ENCODE measurements around the gene SPIN1. TPM values are rescaled to one million over a fixed set of nuclear protein-coding genes. Genes with fewer than 3 reads are reported as not detected.

Gene SPIN1
- total and polyA plus RNA-seq, 2 experiments from 2014 or later, result 49.0 to 158 TPM

- peaks cover 8% of the 10 kb centered on the region; the same call in 1 of the 2 replicates for H3K36me3 ChIP-seq (ENCODE audit: insufficient read depth)
- no peak overlapping the region for H3K27ac Mint-ChIP-seq
- ATAC-seq, result no peak
These were observed 45.5 kb downstream of the SPIN1 start for GRCh38 chr9:88433583-88434255.

DNA sequence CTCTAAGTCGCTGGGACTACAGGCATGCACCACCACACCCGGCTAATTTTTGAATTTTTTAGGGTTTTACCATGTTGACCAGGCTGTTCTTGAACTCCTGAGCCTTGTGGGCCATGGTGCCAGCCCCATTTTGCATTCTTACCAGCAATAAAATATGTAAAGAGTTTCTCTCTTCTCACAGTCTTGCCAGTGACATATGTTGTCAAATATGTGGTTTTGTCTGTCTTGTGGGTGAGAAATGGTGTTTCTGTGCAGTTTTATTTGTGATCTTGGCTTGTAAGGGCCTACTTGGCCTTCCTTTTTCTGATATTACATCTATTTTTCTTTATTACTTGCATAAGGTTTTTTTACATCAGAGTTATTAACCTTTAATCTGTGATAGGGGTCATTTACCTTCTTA is 47.1 kb downstream of the SPIN1 start:
- Mint-ChIP-seq H3K27ac (no peak overlapping the region), H3K36me3 (ENCODE audit: low read depth) (peaks cover 61% of the 10 kb centered on the region), H3K4me3 (no peak overlapping the region), H3K4me1 (peaks cover 16% of the 10 kb centered on the region), H3K27me3 (ENCODE audit: insufficient read depth, low read depth, poor library complexity) (peaks cover 8% of the 10 kb centered on the region), H3K9me3 (no peaks in the 10 kb centered on the region; the same call in 2 of the 3 replicates)
- Histone ChIP-seq H4K20me1 (replicated peaks; ENCODE audit: insufficient read depth) (peaks cover 19% of the 10 kb centered on the region), H3K27ac (ENCODE audit: low read depth) (peak overlapping the region; percentile 28; the same call in 1 of the 2 replicates), H3K79me2 (replicated peaks; ENCODE audit: insufficient read depth) (peaks cover 100% of the 10 kb centered on the region), H3K4me2 (no peak overlapping the region), H2AFZ (no peak overlapping the region), H3K36me3 (ENCODE audit: insufficient read depth) (peaks cover 8% of the 10 kb centered on the region; the same call in 1 of the 2 replicates), H3F3A (replicated peaks; ENCODE audit: low read depth) (no peaks in the 10 kb centered on the region), H3K9me2 (ENCODE audit: insufficient read depth) (no peaks in the 10 kb centered on the region), H3K27me3 (ENCODE audit: insufficient read depth) (no peaks in the 10 kb centered on the region), H3K4me1 (ENCODE audit: insufficient read depth) (peaks cover 12% of the 10 kb centered on the region), H3K4me3 (no peak overlapping the region)
- DNase-seq (ENCODE audit: low spot score) (no peak), ATAC-seq (no peak)
- TF ChIP-seq JUNB (IDR thresholded peaks at IDR 0.05; ENCODE audit: unreplicated experiment) (no peak), POLR2AphosphoS5 (IDR thresholded peaks at IDR 0.05; ENCODE audit: low read depth) (no peak), ZNF114 (CRISPR knock-in tag; IDR thresholded peaks at IDR 0.05) (no peak), NANOG (IDR thresholded peaks at IDR 0.05; ENCODE audit: borderline replicate concordance) (no peak), ZNF331 (CRISPR knock-in tag; IDR thresholded peaks at IDR 0.05; ENCODE audit: low read depth) (no peak), EZH2phosphoT487 (IDR thresholded peaks at IDR 0.05; ENCODE audit: unreplicated experiment) (no peak), EZH2 (IDR thresholded peaks at IDR 0.05; ENCODE audit: low read depth, unreplicated experiment) (no peak), CREB1 (CRISPR knock-in tag; IDR thresholded peaks at IDR 0.05; ENCODE audit: low read depth) (no peak)
- TF ChIP-seq, protein P1, sequence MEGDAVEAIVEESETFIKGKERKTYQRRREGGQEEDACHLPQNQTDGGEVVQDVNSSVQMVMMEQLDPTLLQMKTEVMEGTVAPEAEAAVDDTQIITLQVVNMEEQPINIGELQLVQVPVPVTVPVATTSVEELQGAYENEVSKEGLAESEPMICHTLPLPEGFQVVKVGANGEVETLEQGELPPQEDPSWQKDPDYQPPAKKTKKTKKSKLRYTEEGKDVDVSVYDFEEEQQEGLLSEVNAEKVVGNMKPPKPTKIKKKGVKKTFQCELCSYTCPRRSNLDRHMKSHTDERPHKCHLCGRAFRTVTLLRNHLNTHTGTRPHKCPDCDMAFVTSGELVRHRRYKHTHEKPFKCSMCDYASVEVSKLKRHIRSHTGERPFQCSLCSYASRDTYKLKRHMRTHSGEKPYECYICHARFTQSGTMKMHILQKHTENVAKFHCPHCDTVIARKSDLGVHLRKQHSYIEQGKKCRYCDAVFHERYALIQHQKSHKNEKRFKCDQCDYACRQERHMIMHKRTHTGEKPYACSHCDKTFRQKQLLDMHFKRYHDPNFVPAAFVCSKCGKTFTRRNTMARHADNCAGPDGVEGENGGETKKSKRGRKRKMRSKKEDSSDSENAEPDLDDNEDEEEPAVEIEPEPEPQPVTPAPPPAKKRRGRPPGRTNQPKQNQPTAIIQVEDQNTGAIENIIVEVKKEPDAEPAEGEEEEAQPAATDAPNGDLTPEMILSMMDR (conservative IDR thresholded peaks at IDR 0.05; ENCODE audit: low read depth in 2 of 2), result no peak
- TF ChIP-seq, protein P2, sequence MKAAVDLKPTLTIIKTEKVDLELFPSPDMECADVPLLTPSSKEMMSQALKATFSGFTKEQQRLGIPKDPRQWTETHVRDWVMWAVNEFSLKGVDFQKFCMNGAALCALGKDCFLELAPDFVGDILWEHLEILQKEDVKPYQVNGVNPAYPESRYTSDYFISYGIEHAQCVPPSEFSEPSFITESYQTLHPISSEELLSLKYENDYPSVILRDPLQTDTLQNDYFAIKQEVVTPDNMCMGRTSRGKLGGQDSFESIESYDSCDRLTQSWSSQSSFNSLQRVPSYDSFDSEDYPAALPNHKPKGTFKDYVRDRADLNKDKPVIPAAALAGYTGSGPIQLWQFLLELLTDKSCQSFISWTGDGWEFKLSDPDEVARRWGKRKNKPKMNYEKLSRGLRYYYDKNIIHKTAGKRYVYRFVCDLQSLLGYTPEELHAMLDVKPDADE (IDR thresholded peaks at IDR 0.05), result no peak
- TF ChIP-seq, protein P3, sequence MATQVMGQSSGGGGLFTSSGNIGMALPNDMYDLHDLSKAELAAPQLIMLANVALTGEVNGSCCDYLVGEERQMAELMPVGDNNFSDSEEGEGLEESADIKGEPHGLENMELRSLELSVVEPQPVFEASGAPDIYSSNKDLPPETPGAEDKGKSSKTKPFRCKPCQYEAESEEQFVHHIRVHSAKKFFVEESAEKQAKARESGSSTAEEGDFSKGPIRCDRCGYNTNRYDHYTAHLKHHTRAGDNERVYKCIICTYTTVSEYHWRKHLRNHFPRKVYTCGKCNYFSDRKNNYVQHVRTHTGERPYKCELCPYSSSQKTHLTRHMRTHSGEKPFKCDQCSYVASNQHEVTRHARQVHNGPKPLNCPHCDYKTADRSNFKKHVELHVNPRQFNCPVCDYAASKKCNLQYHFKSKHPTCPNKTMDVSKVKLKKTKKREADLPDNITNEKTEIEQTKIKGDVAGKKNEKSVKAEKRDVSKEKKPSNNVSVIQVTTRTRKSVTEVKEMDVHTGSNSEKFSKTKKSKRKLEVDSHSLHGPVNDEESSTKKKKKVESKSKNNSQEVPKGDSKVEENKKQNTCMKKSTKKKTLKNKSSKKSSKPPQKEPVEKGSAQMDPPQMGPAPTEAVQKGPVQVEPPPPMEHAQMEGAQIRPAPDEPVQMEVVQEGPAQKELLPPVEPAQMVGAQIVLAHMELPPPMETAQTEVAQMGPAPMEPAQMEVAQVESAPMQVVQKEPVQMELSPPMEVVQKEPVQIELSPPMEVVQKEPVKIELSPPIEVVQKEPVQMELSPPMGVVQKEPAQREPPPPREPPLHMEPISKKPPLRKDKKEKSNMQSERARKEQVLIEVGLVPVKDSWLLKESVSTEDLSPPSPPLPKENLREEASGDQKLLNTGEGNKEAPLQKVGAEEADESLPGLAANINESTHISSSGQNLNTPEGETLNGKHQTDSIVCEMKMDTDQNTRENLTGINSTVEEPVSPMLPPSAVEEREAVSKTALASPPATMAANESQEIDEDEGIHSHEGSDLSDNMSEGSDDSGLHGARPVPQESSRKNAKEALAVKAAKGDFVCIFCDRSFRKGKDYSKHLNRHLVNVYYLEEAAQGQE (IDR thresholded peaks at IDR 0.05; ENCODE audit: unreplicated experiment), result no peak

More at GRCh38 chr9:88433583-88434255, 45.5 kb downstream of the SPIN1 start:
- H4K20me1 ChIP-seq (replicated peaks; ENCODE audit: insufficient read depth), result peaks cover 31% of the 10 kb centered on the region
- Mint-ChIP-seq H3K4me3 (no peak overlapping the region), H3K4me1 (peaks cover 25% of the 10 kb centered on the region), H3K9me3 (no peaks in the 10 kb centered on the region; the same call in 2 of the 3 replicates), H3K36me3 (ENCODE audit: low read depth) (peaks cover 74% of the 10 kb centered on the region), H3K27me3 (ENCODE audit: insufficient read depth, low read depth, poor library complexity) (peaks cover 8% of the 10 kb centered on the region)
- H3F3A ChIP-seq (replicated peaks; ENCODE audit: low read depth), result no peaks in the 10 kb centered on the region
- peaks cover 17% of the 10 kb centered on the region for H3K4me1 ChIP-seq (ENCODE audit: insufficient read depth)
- H3K79me2 ChIP-seq (replicated peaks; ENCODE audit: insufficient read depth), result peaks cover 100% of the 10 kb centered on the region
- H2AFZ ChIP-seq, result no peak overlapping the region
- TF ChIP-seq, protein P3 (IDR thresholded peaks at IDR 0.05; ENCODE audit: unreplicated experiment), result no peak
- TF ChIP-seq EZH2phosphoT487 (IDR thresholded peaks at IDR 0.05; ENCODE audit: unreplicated experiment) (no peak), JUNB (IDR thresholded peaks at IDR 0.05; ENCODE audit: unreplicated experiment) (no peak)
- H3K4me3 ChIP-seq, result no peak overlapping the region
- no peaks in the 10 kb centered on the region for H3K27me3 ChIP-seq (ENCODE audit: insufficient read depth)
- DNase-seq (ENCODE audit: low spot score), result no peak
- H3K4me2 ChIP-seq, result no peak overlapping the region
- H3K27ac ChIP-seq (ENCODE audit: low read depth), result no peak overlapping the region
- no peaks in the 10 kb centered on the region for H3K9me2 ChIP-seq (ENCODE audit: insufficient read depth)
